GM21447 (cell line): ENCODE data around the gene KCNS3.

Source experiments
- ATAC-seq: cut with Tn5 transposase; IDR thresholded peaks from one replicate; pipeline ENCODE4 v1.9.1; 2021; ENCODE audit not compliant: unreplicated experiment

Gene KCNS3, protein sequence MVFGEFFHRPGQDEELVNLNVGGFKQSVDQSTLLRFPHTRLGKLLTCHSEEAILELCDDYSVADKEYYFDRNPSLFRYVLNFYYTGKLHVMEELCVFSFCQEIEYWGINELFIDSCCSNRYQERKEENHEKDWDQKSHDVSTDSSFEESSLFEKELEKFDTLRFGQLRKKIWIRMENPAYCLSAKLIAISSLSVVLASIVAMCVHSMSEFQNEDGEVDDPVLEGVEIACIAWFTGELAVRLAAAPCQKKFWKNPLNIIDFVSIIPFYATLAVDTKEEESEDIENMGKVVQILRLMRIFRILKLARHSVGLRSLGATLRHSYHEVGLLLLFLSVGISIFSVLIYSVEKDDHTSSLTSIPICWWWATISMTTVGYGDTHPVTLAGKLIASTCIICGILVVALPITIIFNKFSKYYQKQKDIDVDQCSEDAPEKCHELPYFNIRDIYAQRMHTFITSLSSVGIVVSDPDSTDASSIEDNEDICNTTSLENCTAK

GRCh38 chr2:17878281-17879136 lies at the start of gene KCNS3:
KCNS3 (plus strand) TSS chr2:17878667; CDS start chr2:17931009, 52,342 bp downstream.
- peak; percentile 78 for ATAC-seq

DNA sequence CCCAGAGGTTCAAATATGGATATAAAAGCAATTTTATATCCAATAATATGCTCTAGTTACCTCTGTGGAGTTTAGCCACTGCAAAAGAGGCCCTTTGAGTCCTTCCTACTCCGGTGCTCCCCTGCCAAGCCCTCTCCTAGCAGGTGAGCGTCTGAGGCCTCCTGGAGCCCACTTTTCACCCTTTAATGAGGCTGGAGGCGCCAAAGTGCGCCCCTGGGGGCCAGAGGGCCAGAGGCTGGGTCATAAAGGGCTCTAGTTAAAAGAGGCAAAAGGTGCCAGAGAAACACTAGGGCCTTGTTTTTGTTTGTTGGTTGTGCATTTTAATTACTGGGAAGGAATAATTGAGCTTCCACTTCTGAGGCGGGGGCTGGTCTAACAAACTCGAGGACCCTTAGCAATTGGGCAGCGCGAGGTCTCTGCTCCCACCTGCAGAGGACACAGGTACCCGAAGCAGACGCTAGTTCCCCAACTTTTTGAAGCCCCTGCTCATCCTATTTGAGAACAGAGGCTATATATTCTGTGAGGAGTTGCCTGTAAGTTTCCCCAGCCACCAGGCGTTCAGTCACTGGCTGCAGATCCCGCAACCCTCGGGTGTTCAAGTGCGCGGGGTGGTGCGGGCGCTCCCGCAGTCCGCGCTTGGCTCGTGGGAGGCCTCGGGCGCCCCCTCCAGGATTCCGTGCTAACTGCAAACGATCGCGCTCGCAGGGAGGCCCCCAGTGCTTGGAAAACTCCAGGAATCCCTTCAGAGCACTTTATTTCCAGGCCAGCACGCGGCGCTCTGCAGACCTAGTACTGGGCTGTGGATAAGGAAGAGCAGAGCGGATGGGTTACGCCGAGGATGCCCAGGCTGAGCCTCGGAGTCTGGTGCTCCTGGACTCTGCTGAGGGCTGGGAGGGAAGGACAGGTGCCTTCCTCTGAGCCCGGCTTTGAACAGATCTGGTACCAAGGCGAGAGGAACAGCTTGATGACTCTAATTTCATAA lies 48.1 kb upstream of the KCNS3 start:
- ATAC-seq: peak; percentile 90

DNA sequence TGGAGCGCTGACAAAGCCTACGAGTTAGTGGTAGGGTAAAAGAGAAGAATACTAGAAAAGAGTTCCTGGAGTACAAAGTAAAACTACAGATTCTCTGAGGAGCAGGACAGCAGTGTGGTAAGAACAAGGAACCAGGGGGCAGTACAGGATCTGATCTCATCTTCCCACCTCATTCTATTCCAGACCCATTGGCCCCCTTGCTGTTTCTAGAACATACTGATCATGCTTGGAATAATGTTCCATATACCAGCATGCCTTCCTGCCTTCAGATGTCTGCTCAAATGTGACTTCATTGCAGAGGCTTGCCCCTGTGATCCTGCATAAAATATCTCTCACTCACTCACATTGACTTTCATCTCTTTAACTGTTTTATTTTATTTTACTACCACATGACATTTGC lies 43.0 kb upstream of the KCNS3 start:
- ATAC-seq: no peak

DNA sequence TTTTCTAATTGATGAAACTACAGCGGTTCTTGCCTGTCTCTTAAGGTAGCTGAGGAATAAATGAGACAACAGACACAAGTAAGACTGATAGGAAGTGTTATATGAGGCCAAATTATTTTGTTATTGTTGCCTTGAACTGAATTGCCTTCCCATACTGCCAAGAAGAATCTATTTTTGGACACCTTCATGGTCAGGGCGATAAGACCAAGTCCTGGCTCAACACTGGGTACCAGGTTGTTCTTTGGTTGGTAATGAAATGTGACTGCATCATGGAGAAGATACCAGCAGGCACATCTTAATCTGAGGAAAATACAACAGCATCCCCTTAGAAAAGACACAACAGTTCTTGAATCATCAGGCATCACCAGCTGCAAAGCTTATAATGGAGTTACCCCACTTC lies 38.5 kb upstream of the KCNS3 start:
- ATAC-seq: no peak

- no peak for ATAC-seq
Observed at GRCh38 chr2:17843457-17843856, 35.0 kb upstream of the KCNS3 start.

GRCh38 chr2:17845806-17846205 lies 32.7 kb upstream of the KCNS3 start:
- ATAC-seq: no peak

DNA sequence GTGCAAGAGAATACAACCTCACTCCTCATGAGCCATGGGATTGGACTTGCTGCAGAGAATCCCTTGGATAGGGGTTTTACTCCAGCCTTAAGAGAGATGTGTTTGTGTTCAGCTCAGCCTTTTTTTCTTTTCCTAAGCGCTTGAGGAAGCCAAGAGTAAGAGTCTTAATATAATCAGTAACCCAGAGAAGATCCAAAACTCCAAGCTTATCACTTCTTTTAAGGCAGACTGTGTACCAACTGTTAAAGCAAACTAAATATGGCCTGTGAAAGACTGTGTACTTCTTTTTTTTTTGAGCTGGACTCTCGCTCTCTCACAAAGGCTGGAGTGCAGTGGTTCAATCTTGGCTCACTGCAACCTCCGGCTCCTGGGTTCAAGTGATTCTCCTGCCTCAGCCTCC lies 31.8 kb upstream of the KCNS3 start:
- no peak for ATAC-seq

- ATAC-seq: no peak
Observed at GRCh38 chr2:17847236-17847635, 31.2 kb upstream of the KCNS3 start.

GRCh38 chr2:17849275-17849674 lies 29.2 kb upstream of the KCNS3 start:
- ATAC-seq: no peak

- no peak for ATAC-seq
Observed at GRCh38 chr2:17850151-17850550, 28.3 kb upstream of the KCNS3 start.

DNA sequence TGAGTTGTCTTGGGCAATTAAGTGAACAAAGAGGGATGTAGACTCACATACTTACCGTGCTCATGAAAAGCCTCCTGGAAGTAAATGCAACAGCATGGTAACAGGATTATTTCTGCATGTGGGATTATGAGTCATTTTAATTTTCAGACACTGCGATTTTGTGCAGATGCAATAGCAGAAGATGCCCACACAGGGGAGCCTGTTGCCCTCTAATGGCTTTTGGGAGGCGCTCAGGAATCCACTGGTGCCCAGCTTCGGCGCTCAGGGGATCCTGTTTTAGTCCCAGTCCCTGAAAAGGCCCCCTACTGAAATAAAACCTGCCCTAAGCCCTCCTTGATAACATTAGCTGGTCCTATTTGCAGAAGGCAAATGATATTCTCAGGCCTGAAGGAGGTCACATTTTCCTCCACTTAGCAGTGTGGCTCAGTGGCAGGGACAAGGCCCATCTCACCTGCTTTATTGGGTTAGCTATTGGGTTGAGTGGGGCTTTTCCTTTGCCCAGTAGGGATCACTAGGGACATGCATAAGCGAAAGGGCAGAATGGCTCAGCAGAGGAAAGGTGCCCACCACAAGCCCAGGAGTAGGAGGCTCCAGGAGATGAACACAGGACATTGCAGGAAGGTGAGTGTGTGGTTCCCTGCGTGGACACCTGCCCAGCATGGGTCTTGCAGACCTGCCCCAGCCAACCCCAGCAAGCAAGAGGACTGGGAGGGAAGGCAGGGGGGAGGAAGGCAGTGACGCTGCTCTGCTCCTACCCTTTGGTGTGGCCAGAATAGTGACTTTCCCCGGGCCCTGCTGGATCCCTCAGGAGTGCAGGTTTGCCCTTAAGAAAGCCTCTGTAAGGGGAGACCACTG lies 26.5 kb upstream of the KCNS3 start:
- ATAC-seq: peak; percentile 77

DNA sequence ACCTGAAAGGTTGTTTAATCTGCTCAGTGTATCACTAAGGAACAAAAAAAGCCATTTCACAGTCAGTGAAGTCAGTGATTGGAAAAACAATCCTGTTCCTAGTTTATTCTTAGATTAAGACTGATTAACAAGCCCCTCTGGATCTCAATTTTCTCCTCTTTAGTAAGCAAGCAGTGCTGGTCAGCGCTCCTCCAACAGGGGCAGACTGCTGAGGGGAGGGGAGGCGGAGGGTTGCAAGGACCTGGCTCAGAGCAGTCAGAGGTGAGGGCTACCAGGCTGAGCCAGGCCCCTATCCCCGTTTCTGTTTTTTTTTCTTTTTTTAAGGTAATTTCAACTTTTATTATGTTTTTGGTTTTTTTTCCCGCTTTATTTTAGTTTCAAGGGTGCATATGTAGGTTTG lies 24.7 kb upstream of the KCNS3 start:
- ATAC-seq: no peak

GRCh38 chr2:17857021-17857420 lies 21.4 kb upstream of the KCNS3 start:
- ATAC-seq: no peak

GRCh38 chr2:17858064-17858463 lies 20.4 kb upstream of the KCNS3 start:
- no peak for ATAC-seq

GRCh38 chr2:17863539-17863938 lies 14.9 kb upstream of the KCNS3 start:
- ATAC-seq: no peak

- ATAC-seq: no peak
Observed at GRCh38 chr2:17864676-17865075, 13.8 kb upstream of the KCNS3 start.

GRCh38 chr2:17867133-17867532 lies 11.3 kb upstream of the KCNS3 start:
- ATAC-seq: no peak

DNA sequence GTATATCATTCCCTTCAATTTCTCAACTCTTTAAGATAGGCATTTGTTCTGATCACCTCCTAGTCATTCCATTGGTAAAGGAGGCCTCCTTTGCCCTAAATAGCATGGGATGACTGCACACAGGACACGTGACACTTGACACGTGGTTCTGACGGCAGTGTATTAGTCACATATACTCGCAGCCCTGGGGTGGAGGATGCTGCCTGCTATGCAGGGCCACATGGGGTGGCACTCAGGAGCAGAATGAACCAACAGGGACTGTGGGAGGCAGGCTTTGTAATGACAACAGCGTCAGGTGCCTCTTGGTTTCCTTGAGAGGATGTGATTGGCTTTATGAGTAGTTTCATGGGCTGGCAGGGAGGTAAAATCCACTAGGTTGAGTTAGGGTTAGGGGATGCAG lies 9.3 kb upstream of the KCNS3 start:
- ATAC-seq: no peak

DNA sequence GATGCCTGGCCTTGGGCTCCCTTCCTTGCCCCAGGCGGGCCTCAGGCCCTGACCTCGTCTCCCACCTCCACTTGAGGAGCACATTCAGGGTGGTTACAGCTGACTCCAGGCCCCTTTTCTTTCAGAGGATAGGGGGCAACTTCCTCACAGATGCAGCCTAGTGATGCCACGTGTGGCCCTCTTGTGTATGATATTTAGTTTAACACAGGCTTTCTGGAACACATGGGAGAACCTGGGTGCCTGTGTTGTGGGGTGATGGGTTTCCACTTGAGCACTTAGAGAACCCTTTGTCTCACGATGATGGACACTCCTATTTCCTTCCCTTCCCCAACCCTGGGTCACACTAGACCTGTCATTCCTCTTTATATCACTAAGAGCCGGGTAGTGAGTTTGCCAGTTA lies 6.8 kb upstream of the KCNS3 start:
- ATAC-seq: no peak

DNA sequence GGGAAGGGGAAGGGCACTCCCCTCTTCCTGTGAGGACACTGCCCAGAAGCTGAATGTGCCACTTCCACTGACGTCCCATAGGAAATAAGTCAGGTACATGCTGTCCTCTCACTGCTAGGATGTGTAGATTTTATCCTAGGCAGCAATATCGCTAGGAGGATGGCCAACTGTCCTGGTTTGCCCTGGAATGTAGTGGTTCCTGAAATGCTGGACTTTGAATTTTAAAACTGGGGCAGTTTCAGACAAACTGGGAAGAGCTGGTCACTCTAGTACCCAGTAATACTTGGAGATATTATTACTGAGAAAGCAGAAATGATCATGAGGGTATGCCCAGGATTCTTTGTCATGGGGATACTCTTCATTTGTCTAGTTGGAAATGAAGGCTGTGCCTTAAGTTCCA lies 5.4 kb upstream of the KCNS3 start:
- no peak for ATAC-seq
